CD4-positive, alpha-beta T cell treated with Interleukin-15 for 4 hours (primary cell): ENCODE data around the gene LENEP.

ENCODE experiments used
- DNase-seq: peaks from one replicate; pipeline ENCODE4 v3.0.0-alpha.2; 2020; ENCODE audit warnings: low spot score

Gene LENEP

GRCh38 chr1:154999571-155000410 is 6.4 kb downstream of the LENEP start:
- peak; percentile 42 for DNase-seq

- DNase-seq = no peak
These were observed 7.0 kb downstream of the LENEP start for GRCh38 chr1:155000411-155000725.

- DNase-seq = peak; percentile 74
These were observed 7.5 kb downstream of the LENEP start for GRCh38 chr1:155000726-155001424.

GRCh38 chr1:155001425-155001674 is 8.0 kb downstream of the LENEP start:
- DNase-seq = no peak

- peak; percentile 98 for DNase-seq
These were observed 8.5 kb downstream of the LENEP start for GRCh38 chr1:155001675-155002463.

GRCh38 chr1:155002464-155003226 is 9.3 kb downstream of the LENEP start, which contains the start of gene ZBTB7B:
ZBTB7B (plus strand) TSS chr1:155002802; CDS start chr1:155014661, 11,859 bp downstream.
- no peak for DNase-seq

GRCh38 chr1:155003227-155003765 is 9.9 kb downstream of the LENEP start:
- no peak for DNase-seq

- DNase-seq = no peak
These were observed 10.5 kb downstream of the LENEP start for GRCh38 chr1:155003766-155004351.

GRCh38 chr1:155004352-155005075 is 11.1 kb downstream of the LENEP start:
- no peak for DNase-seq

GRCh38 chr1:155005076-155006011 is 12.0 kb downstream of the LENEP start:
- DNase-seq = no peak

GRCh38 chr1:155006601-155007101 is 13.3 kb downstream of the LENEP start:
- DNase-seq = peak; percentile 46

- DNase-seq = no peak
These were observed 14.0 kb downstream of the LENEP start for GRCh38 chr1:155007251-155007828.

GRCh38 chr1:155008015-155008941 is 14.9 kb downstream of the LENEP start:
- no peak for DNase-seq

- no peak for DNase-seq
These were observed 15.9 kb downstream of the LENEP start for GRCh38 chr1:155009221-155009711.

GRCh38 chr1:155009742-155010141 is 16.4 kb downstream of the LENEP start:
- DNase-seq = no peak

- no peak for DNase-seq
These were observed 17.0 kb downstream of the LENEP start for GRCh38 chr1:155010211-155010918.

GRCh38 chr1:155011004-155011416 is 17.6 kb downstream of the LENEP start:
- DNase-seq = no peak
